ENCODE measurements around the gene CAP2. TPM values are rescaled to one million over a fixed set of nuclear protein-coding genes. Genes with fewer than 3 reads are reported as not detected.
A peak's percentile ranks its signal among the peaks of the same experiment; 100 is the strongest.

CAP2 gene
- total RNA-seq, 2 experiments from 2014 or later: not detected

DNA sequence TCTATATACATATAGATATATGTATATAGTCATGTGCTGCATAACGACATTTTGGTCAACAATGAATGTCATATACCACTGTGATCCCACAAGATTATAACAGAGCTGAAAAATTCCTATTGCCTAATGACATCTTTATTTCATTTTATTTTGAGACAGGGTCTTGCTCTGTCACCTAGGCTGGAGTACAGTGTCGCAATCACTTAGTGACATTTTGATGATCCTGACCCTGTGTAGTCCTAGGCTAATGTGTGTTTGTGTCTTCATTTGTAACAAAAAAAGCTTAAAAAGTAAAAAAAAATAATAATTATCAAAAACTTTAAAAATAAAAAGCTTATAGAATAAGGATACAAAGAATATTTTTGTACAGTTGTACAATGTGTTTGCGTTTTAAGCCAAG is 202.7 kb downstream of the CAP2 start:
- ChIA-PET CTCF (interaction anchor here (1.0 kb wide), 1 partner anchor 11 kb away, joined by 3 read pairs; no protein-coding TSS in a partner anchor), POLR2A (no interaction called here)
- Mint-ChIP-seq H3K27me3 (no peaks in the 10 kb centered on the region), H3K4me1 (peaks cover 21% of the 10 kb centered on the region), H3K4me3 (no peak overlapping the region), H3K9me3 (no peaks in the 10 kb centered on the region), H3K27ac (no peak overlapping the region), H3K36me3 (ENCODE audit: low read depth) (no peaks in the 10 kb centered on the region)
- no peak for DNase-seq

DNA sequence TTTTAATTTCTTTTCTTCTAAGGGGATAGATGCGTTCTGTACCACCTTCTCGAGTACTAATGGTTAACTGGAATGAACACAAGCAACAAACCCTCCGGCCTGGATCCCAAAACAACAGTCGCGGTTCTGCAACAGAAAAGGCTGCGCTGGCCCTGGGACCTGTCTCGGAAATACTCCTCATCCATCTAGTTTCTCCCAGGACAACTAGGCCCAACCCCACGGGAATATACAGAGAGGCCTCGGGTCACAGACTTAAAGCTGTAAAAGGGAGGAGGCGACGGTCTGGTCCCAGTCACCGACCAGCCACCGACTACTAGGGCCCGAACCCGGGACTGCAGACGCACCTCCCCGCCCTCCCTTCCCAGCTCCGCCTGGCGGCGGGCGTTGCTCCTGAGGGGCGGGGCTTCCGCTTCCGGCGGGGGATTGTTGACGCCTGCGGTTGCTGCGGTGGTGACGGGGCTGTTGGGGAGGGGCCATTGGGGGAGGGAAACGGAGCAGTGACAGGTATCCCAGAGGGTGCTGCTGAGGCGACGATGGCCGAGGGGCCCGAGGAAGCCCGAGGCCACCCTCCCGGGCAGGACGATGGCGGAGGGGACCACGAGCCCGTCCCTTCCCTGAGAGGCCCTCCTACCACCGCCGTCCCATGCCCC is 206.6 kb downstream of the CAP2 start, which contains the start of gene FAM8A1:
Gene FAM8A1, plus strand, starts transcription at position 426 of the 650 bp plus-strand sequence. Its CDS starts 108 bp downstream, at position 534.
- Mint-ChIP-seq H3K4me1 (peaks cover 37% of the 10 kb centered on the region), H3K4me3 (peak within 1 kb of the TSS; percentile 80), H3K27me3 (no peaks in the 10 kb centered on the region), H3K9me3 (no peaks in the 10 kb centered on the region), H3K36me3 (ENCODE audit: low read depth) (peaks cover 17% of the 10 kb centered on the region), H3K27ac (peak within 1 kb of the TSS; percentile 90)
- ChIA-PET CTCF (interaction anchor here (0.5 to 2.5 kb wide), 4 partner anchors 9 to 682 kb away, joined by 3 to 12 read pairs (median 6); no protein-coding TSS in a partner anchor), POLR2A (interaction anchor here (0.9 to 1.1 kb wide), 2 partner anchors 60 to 104 kb away, joined by 3 to 6 read pairs; no protein-coding TSS in a partner anchor)
- peak; percentile 95 for DNase-seq

DNA sequence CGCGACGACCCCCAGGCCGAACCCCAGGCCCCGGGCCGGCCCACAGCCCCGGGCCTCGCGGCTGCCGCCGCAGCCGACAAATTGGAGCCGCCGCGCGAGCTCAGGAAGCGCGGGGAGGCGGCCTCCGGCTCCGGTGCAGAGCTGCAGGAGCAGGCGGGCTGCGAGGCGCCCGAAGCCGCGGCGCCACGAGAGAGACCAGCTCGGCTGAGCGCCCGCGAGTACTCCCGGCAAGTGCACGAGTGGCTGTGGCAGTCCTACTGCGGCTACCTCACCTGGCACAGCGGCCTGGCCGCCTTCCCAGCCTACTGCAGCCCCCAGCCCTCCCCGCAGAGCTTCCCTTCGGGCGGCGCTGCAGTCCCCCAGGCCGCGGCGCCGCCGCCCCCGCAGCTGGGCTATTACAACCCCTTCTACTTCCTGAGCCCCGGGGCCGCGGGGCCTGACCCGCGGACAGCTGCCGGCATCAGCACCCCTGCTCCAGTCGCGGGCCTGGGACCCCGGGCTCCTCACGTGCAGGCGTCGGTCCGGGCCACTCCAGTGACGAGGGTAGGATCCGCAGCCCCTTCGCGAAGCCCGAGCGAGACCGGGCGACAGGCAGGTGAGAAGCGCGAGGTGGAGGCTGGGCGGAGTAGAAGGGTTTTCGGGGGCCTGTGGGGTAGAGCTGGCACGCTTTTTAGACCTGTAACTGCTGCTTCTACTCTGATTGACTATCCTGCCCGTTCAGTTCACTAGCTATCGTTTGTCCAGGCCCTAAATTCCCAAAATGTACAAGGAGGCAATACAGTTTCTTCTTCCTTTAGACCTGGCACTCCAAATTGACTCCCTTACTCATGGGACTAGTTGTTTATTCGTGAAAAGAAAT is 207.4 kb downstream of the CAP2 start:
- DNase-seq: peak; percentile 52
- Mint-ChIP-seq H3K4me1 (peaks cover 37% of the 10 kb centered on the region), H3K4me3 (peak overlapping the region; percentile 80)

DNA sequence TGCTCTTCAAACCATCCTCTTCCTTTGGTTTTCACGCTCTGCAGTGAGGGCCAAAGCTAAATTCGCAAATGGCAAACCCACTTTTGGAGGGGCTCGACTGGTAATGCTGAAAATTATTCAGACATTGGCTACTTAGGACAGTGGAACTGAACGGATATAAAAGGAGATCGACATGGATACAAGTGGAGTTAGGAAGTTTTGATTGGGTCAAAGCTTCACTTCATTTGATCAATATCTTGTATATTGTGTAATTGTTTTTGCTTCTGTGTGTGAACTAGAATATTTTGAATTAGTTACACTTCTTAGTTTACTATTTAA is 207.9 kb downstream of the CAP2 start:
- Mint-ChIP-seq H3K9me3 (no peaks in the 10 kb centered on the region), H3K27me3 (no peaks in the 10 kb centered on the region), H3K4me3 (peak overlapping the region; percentile 80), H3K4me1 (peaks cover 37% of the 10 kb centered on the region), H3K36me3 (ENCODE audit: low read depth) (peaks cover 23% of the 10 kb centered on the region), H3K27ac (peak overlapping the region; percentile 85)
- DNase-seq: no peak
- ChIA-PET CTCF (interaction anchor here (1.0 to 2.5 kb wide), 3 partner anchors 12 to 101 kb away, joined by 3 to 12 read pairs (median 8); no protein-coding TSS in a partner anchor), POLR2A (no interaction called here)

More for the DNA sequence above, 207.4 kb downstream of the CAP2 start:
- CTCF ChIA-PET: interaction anchor here (1.0 to 2.5 kb wide), 4 partner anchors 8 to 101 kb away, joined by 3 to 12 read pairs (median 6); no protein-coding TSS in a partner anchor
- H3K27ac Mint-ChIP-seq: peak overlapping the region; percentile 90
- POLR2A ChIA-PET: interaction anchor here (0.5 to 1.1 kb wide), 3 partner anchors 60 to 104 kb away, joined by 3 to 6 read pairs (median 4); no protein-coding TSS in a partner anchor
- no peaks in the 10 kb centered on the region for H3K27me3 Mint-ChIP-seq
- H3K36me3 Mint-ChIP-seq (ENCODE audit: low read depth): peaks cover 20% of the 10 kb centered on the region
- no peaks in the 10 kb centered on the region for H3K9me3 Mint-ChIP-seq

DNA sequence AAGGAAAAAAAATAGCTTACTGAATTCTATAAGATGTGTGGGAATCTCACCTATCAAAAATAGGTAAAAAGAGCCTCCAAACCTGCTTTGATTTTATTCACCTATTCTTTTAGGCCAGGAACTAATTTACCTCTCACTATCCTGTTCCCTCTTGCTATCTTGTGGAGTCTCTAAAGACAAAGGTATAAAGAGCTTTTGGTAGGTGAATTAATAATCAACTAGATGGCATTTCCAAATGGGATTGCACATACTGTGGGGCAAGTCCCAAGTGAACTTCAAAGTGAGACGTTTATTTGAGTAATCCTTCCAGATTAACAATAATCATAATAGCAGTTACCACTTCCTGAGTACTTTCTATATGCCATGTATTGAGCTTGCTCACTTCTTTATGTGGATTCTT is 209.5 kb downstream of the CAP2 start:
- Mint-ChIP-seq H3K4me1 (peaks cover 37% of the 10 kb centered on the region), H3K4me3 (peak overlapping the region; percentile 14), H3K27ac (no peak overlapping the region), H3K9me3 (no peaks in the 10 kb centered on the region), H3K36me3 (ENCODE audit: low read depth) (peaks cover 29% of the 10 kb centered on the region), H3K27me3 (no peaks in the 10 kb centered on the region)
- ChIA-PET POLR2A (no interaction called here), CTCF (interaction anchor here (0.7 to 1.9 kb wide), 2 partner anchors 73 to 201 kb away, joined by 3 to 5 read pairs; no protein-coding TSS in a partner anchor)
- no peak for DNase-seq

DNA sequence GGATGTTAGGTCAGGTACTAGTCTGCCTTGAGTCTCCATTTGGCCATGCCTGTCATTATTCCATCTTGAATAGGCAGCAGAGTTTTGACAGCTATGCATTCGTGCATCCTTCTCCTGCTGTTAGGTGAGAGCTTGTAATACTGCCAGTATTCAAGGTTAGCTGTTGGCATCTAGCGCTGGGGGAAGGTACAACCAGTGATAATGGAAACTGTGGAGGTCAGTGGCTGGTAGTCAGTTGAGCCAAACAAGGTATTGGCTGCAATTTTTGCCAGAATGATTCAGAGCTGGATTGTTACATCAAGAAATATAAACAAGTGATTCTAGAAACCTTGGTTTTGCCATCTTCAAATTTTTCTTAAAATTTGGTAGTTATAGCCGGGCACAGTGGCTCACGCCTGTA is 213.2 kb downstream of the CAP2 start:
- ChIA-PET POLR2A (interaction anchor here (0.6 kb wide), 1 partner anchor 44 kb away, joined by 4 read pairs; no protein-coding TSS in a partner anchor), CTCF (no interaction called here)
- DNase-seq: no peak
- Mint-ChIP-seq H3K27ac (no peak overlapping the region), H3K9me3 (no peaks in the 10 kb centered on the region), H3K27me3 (no peaks in the 10 kb centered on the region), H3K4me3 (no peak overlapping the region), H3K36me3 (ENCODE audit: low read depth) (peaks cover 38% of the 10 kb centered on the region), H3K4me1 (peaks cover 22% of the 10 kb centered on the region)

Other genes starting within 250 kb of the CAP2 start
- not detected for gene RBM24, start 112.2 kb upstream of the CAP2 start, total RNA-seq
- gene FAM8A1, start 206.7 kb downstream of the CAP2 start, total RNA-seq: 10 to 100 TPM; 10.7 to 11.6 TPM

All from activated CD4-positive, alpha-beta T cell treated with anti-CD3 and anti-CD28 coated beads, Interleukin-2, amount 10 ng/mL, durations not matched to agents 7 days and 5 days (primary cell).